NCI-H2081 treated with DMSO at 0.1 percent for 48 hours (cell line): ENCODE data around the gene HDGFL3.
"Not testable (repeated sequence)": the region's sequence is repeated elsewhere in the genome, so short reads cannot be mapped to it uniquely, and the experiment has no call there.

Source experiments
- DNase-seq: peaks from one replicate; lab custom pipeline; 2025; lab: John Stamatoyannopoulos, UW

The HDGFL3 gene

DNA sequence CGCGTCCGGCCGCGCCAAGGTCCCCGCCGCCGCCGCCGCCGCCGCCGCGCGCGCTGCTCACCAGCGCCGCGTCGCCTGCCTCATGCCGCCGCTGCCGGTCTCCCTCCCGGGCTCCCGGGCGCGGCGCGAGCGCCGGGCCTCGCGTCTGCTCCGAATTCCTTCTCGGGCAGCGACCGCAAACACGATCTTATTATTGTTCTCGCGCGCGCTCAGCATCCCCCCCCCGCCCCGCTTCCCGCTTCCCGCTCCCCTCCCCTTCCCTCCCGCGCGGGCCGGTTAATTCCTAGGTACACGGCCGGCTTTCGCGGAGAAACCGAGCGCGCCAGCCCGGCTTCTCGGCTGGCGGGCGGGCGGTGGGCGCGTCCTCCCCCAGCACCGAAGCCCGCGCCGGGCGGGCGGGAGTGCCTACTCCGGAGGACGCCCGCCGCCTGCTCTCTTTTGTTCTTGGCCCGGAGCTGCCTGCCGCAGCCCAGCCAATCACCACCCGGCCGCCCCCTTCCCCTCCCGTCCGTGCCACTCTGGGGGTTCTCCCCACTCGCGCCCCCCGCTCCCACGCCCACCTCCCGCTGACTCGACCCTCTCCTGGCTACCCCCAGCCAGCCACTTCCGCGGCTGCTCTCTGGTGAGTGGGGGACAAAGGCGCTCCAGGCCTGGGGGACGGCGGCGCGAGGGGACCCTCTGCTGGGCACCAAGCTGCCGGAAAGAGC is at the start of gene HDGFL3:
Gene HDGFL3 (minus strand): TSS at position 164 of the 707 bp plus-strand sequence. CDS start 409 bp downstream, outside the sequence.
- no peak for DNase-seq

DNA sequence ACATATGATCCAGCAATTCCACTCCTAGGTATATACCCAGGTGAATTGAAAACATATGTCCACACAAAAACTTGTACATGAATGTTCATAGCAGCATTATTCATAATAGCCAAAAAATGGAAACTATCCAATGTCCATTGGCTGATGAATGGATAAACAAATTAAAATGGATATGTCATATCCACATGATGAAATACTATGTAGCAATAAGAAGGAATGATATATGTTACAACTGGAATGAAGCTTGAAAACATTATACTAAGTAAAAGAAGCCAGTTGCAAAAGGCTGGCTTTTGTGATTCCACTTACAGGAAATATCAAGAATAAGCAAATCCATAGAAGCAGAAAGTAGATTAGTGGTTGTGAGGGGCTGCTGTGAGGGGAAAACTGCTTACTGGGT is 43.2 kb upstream of the HDGFL3 start:
- DNase-seq = no peak

DNA sequence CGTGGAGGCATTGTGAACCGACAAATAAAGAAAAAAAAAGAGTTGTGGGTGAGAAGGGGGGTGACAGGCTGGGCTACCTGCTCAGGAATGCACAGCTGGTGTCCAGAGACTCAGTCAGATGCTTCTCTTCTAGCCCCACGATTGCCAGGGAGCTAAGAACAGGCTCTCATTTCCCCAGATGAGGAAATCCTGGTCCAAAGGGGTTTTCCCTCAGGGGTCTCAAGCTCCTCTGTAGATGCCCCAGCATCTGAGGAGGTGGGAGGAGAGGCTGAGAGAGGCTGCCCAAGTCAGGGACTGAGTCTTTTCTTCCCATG is 41.4 kb upstream of the HDGFL3 start:
- no peak for DNase-seq

DNA sequence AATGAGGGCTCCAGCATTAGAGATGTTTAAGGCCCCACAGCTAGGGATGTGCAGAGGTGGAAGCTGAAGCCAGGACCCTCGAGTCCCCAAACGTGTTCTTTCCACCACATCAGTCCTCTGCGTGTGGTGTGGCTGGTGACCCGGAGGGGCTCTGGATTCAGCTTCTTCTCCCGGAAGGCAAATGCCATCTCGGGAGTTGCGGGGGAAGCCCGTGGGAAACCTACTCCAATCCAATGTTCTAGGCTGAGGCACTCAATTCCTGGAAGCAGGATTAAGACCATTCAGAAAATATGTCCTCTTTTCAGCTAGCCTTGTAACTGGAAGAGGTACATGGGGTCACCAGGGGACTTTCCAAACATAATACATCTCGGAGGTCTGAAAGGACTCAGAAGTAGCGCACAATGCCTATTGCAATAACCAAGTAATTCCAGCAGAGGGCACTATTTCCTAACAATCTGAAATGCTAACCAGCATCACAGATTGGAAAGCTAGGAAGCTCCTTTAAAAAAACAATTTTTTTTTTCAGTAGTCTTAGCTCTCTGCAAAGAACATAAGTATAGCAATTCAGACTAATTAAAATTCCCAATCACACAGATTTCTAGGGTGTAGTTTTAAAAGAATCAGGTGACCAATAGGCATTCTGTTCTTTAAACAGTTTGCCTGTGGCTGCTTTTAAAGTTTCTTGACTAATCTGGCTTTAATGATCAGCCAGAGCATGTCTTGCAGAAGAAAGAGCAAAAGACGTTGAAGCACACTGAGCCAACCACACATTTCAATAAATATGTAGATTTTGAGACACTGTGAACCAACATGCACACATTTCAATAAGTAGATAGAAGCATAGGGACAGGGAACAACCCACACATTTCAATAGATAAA is 40.8 kb upstream of the HDGFL3 start:
- DNase-seq = no peak

- no peak for DNase-seq
Observed at GRCh38 chr15:83243634-83244033, 36.0 kb upstream of the HDGFL3 start.

- DNase-seq = no peak
Observed at GRCh38 chr15:83230242-83230641, 22.6 kb upstream of the HDGFL3 start.

GRCh38 chr15:83225449-83225848 is 17.8 kb upstream of the HDGFL3 start:
- DNase-seq = no peak

GRCh38 chr15:83221781-83222180 is 14.2 kb upstream of the HDGFL3 start:
- DNase-seq = not testable (repeated sequence)

- DNase-seq = no peak
Observed at GRCh38 chr15:83219026-83219425, 11.4 kb upstream of the HDGFL3 start.

GRCh38 chr15:83215306-83215705 is 7.7 kb upstream of the HDGFL3 start:
- no peak for DNase-seq

- no peak for DNase-seq
Observed at GRCh38 chr15:83210619-83211018, 3.0 kb upstream of the HDGFL3 start.

- no peak for DNase-seq
Observed at GRCh38 chr15:83209333-83209732, 1.7 kb upstream of the HDGFL3 start.

- DNase-seq = no peak
Observed at GRCh38 chr15:83208367-83208661, 691 bp upstream of the HDGFL3 start.

DNA sequence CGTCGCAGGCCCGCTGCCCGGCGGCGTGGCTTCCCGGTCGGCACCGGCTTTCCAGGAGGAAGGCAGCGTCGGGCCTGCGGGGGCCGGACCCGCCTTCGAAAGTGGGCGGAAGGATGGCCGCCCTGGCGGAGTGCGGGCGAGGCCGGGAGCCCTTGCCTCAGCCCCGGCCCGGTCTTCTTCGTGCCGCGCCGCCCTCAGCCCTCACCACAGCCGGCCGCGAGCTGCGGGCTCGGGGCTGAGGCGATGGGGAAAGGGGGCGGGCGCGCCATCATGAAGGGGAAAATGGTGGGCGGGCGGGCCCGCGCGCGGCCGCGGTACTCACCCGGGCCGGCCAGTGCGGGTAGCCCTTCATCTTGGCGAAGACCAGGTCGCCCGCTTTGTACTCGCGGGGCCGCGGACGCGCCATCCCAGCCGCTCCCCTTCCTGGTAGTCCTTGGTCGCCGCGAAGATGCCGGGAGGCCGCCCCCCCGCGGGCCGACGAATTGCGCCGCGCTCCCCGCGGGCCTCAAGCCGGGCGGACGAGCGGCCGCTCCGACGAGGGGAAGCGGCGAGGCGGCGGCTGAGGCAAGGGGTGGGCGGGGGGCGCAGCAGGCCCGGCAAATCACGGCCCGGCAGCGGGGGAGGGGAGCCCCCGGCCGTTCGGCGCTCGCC is 489 bp downstream of the HDGFL3 start:
- no peak for DNase-seq

DNA sequence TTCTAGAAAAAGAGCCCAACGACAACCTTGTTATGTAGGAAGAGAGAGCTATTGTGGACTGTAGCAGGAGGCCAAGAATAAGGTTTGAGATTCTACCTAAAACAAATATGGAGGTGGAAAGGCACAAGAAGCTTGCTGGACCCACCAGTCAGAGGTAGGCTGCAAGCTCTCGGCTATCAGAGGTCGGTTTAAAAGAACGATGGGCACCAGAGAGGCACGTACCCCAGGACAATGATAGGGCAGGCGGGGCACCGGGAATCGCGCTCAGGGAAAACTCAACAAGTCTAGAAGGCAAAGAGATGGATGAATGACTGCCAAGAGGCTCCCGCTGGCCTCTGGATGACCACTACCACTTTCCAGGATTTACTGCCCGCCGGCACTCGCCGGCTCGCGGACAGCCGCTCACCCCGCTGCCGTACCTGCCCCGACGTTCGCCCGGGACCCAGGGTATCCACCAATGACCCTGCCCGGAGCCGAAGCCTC is 1.1 kb downstream of the HDGFL3 start:
- DNase-seq = no peak

- DNase-seq = no peak
Observed at GRCh38 chr15:83205725-83206324, 1.8 kb downstream of the HDGFL3 start.

DNA sequence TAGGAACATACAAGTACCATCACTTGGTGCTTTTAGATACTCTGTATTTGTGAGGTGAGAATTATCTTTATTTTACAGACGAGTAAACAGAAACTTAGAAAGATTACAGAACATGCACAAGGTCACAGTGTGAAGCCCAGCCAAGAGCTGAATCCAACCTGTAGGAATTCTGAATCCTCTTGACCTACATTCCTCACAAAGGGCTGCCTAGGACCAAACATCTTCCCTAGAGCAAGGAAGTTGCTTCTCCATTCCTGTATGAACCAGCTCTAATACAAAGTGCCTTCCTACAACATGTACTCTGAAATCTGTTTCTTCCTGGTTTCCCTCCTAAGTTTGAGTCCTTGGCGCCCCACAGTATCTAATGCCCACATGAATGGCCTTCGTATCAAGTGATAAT is 2.9 kb downstream of the HDGFL3 start:
- no peak for DNase-seq

DNA sequence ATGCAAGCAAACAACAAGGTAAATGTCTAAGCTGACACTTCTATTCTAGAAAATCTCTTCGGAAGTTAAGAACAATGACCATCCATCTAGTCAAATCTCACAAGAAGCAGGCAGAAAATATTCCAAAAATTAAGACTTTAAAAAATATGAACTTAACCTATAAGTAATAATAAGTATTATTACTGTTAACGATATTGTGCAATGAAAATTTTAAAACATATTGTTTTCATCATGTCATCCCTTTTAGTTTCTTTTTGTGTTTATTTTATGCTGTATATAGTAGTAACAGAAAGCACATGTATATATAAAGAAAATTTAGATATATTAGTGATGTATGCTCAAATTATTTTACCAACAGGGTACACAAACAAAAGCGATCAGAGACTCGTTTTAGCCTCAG is 4.1 kb downstream of the HDGFL3 start:
- DNase-seq = no peak

DNA sequence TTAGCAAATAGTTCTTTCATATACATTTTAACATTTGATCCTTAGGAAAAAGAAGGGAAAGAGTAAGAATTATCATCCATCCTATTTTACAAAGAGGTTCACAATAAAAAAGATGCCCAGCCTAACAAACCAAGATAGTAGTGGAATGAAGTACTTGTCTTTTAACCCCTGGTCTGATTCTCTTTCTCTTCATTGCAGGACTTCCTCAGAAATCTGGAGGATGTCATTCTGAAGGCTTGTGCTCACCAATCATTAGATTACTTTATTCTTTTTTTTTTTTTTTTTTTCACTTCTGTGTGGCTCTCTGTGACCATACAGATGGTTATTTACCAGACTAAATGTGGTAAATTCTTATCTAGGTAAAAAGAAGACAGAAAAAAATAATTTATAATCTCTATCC is 7.0 kb downstream of the HDGFL3 start:
- DNase-seq = no peak

DNA sequence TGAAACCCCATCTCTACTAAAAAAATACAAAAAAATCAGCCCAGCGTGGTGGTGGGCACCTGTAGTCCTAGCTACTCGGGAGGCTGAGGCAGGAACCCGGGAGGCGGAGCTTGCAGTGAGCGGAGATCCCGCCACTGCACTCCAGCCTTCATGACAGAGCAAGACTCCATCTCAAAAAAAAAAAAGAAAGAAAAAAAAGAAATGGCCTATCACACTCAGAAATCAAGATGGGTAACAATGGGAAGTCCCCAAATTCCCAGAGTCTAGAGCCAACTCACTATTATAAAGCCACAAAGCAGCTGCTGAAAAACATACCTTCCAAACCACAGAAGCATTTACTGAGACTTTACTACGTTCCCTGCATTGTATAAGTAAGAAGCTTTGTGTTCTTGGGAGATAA is 7.5 kb downstream of the HDGFL3 start:
- DNase-seq = no peak

GRCh38 chr15:83199288-83199687 is 8.3 kb downstream of the HDGFL3 start:
- DNase-seq = no peak

- DNase-seq = no peak
Observed at GRCh38 chr15:83198476-83198875, 9.1 kb downstream of the HDGFL3 start.

- DNase-seq = no peak
Observed at GRCh38 chr15:83194528-83194927, 13.1 kb downstream of the HDGFL3 start.
